Prostate gland (tissue), 2 donors: ENCODE results near the gene ITGA11. TPM values are rescaled to one million over a fixed set of nuclear protein-coding genes. Genes with fewer than 3 reads are reported as not detected.

Experiments
- DNase-seq: peaks from one replicate; pipeline ENCODE4 v3.0.0-alpha.2; 2019; ENCODE audit warnings: low spot score
- H3K27ac ChIP-seq, 2 donors: fragments of 200-600 bp; sonication (generic); 2 replicates each; pipeline ENCODE4 v1.5.1; 2017 to 2019
- H3K27me3 ChIP-seq: fragments of 200-600 bp; sonication (generic); replicated peaks from 2 replicates; pipeline ENCODE4 v1.5.1; 2019; ENCODE audit not compliant: insufficient read depth
- H3K36me3 ChIP-seq, 2 donors: fragments of 200-600 bp; sonication (generic); 1 replicate in 1 of 2; 2 replicates in 1 of 2; pipeline versions ENCODE4 v1.5.1 to v1.8.1; 2017 to 2019
- H3K4me1 ChIP-seq: fragments of 200-600 bp; sonication (generic); replicated peaks from 2 replicates; pipeline ENCODE4 v1.5.1; 2019
- H3K4me3 ChIP-seq, 2 donors: fragments of 200-600 bp; sonication (generic); 2 replicates each; pipeline ENCODE4 v1.5.1; 2017 to 2019
- H3K9me3 ChIP-seq: fragments of 200-600 bp; sonication (generic); 2 replicates; pipeline ENCODE4 v1.5.1; 2017
- CTCF ChIP-seq, 4 experiments: fragments of 200-600 bp in 2 of 4; fragments of 450-650 bp in 2 of 4; sonication (generic) in 2 of 4; IDR thresholded peaks; 1 replicate in 3 of 4; 2 replicates in 1 of 4; pipeline ENCODE4 v1.5.1; 2016 to 2019; ENCODE audit warnings: antibody characterized with exemption in 4 of 4, mild to moderate bottlenecking in 2 of 4, moderate library complexity in 2 of 4
- POLR2A ChIP-seq: fragments of 450-650 bp; IDR thresholded peaks from one replicate; pipeline ENCODE4 v1.6.1; 2016; ENCODE audit warnings: antibody characterized with exemption, mild to moderate bottlenecking
- POLR2AphosphoS5 ChIP-seq: sonication (generic); formaldehyde crosslinking; IDR thresholded peaks from one replicate; pipeline ENCODE4 v1.6.1; 2017; ENCODE audit warnings: antibody characterized with exemption
- WGBS: methylation state at CpG from one replicate; pipeline ENCODE4 v1.1.5; 2018; 5-methylcytosine and 5-hydroxymethylcytosine counted together
- intact Hi-C: fragments of 100-400 bp; cut with DNase I; formaldehyde crosslinking; loops from one replicate; pipeline ENCODE4 v1.14.2; 2022
- total RNA-seq, 2 donors: library from RNA; depleted of rRNA; stranded (reverse); fragments of >200 nt; gene quantifications; one replicate each; pipeline ENCODE4 v1.1.0, GENCODE V29; 2016

The ITGA11 gene
- total RNA-seq, 2 donors from 2014 or later, result 2.0 to 11.0 TPM

- intact Hi-C loops, result no loop called here
- peaks cover 4% of the 10 kb centered on the region for H3K4me1 ChIP-seq
- 73% methylated on average over 5 of the region's 5 CpGs for WGBS
- H3K27me3 ChIP-seq, result no peaks in the 10 kb centered on the region
- peak overlapping the region; percentile 57 to 65 for H3K27ac ChIP-seq
- no peak for DNase-seq
- H3K4me3 ChIP-seq, result no peak overlapping the region
- H3K36me3 ChIP-seq, result no peaks in the 10 kb centered on the region
- H3K9me3 ChIP-seq, result no peaks in the 10 kb centered on the region
- TF ChIP-seq POLR2AphosphoS5 (no peak), CTCF (IDR thresholded peaks at IDR 0.05) (no peak), POLR2A (no peak)
These were observed 157.6 kb downstream of the ITGA11 start for GRCh38 chr15:68274201-68274848.

- WGBS, result 64% methylated on average over 1 of the region's 1 CpG
- Histone ChIP-seq H3K27me3 (no peaks in the 10 kb centered on the region), H3K36me3 (no peaks in the 10 kb centered on the region), H3K4me1 (peaks cover 4% of the 10 kb centered on the region), H3K4me3 (no peak overlapping the region), H3K27ac (peak overlapping the region; percentile 57 to 65), H3K9me3 (no peaks in the 10 kb centered on the region)
- DNase-seq, result no peak
- intact Hi-C loops, result no loop called here
- TF ChIP-seq POLR2A (no peak), POLR2AphosphoS5 (no peak), CTCF (IDR thresholded peaks at IDR 0.05) (no peak)
These were observed 159.2 kb downstream of the ITGA11 start for GRCh38 chr15:68272721-68273271.

GRCh38 chr15:68271854-68272471, 160.0 kb downstream of the ITGA11 start:
- Histone ChIP-seq H3K36me3 (no peaks in the 10 kb centered on the region), H3K27ac (peak overlapping the region; percentile 57 to 65), H3K4me3 (no peak overlapping the region), H3K9me3 (no peaks in the 10 kb centered on the region), H3K4me1 (peaks cover 4% of the 10 kb centered on the region), H3K27me3 (no peaks in the 10 kb centered on the region)
- TF ChIP-seq CTCF (IDR thresholded peaks at IDR 0.05), result no peak
- peak; percentile 27 for TF ChIP-seq POLR2A
- peak; percentile 92 for TF ChIP-seq POLR2AphosphoS5
- intact Hi-C loops, result no loop called here
- DNase-seq, result peak; percentile 86
- WGBS, result 22% methylated on average over 11 of the region's 11 CpGs

- peak overlapping the region; percentile 33 to 34 for H3K27ac ChIP-seq
- no peaks in the 10 kb centered on the region for H3K36me3 ChIP-seq
- no peaks in the 10 kb centered on the region for H3K27me3 ChIP-seq
- no peaks in the 10 kb centered on the region for H3K9me3 ChIP-seq
- no peak for DNase-seq
- H3K4me1 ChIP-seq, result peaks cover 4% of the 10 kb centered on the region
- no peak overlapping the region for H3K4me3 ChIP-seq
- TF ChIP-seq POLR2AphosphoS5, result peak; percentile 6
- TF ChIP-seq CTCF (IDR thresholded peaks at IDR 0.05), result no peak
- 5% methylated on average over 3 of the region's 3 CpGs for WGBS
- intact Hi-C loops, result no loop called here
These were observed 163.6 kb downstream of the ITGA11 start for GRCh38 chr15:68268405-68268804.
